IMR-90 (cell line): Measurements from ENCODE around the gene ADGRL4.

Experiments used
- CEBPB ChIP-seq: IDR thresholded peaks from 2 replicates; pipeline ENCODE4 v1.6.1; 2012; ENCODE audit warnings: low read depth, low read length, improper control_type of control experiment
- MAZ ChIP-seq: IDR thresholded peaks from 2 replicates; pipeline ENCODE4 v1.6.1; 2012; ENCODE audit warnings: low read depth, mild to moderate bottlenecking, low read length, improper control_type of control experiment, moderate library complexity, borderline replicate concordance
- NFE2L2 ChIP-seq: fragments of 150-350 bp; IDR thresholded peaks from 2 replicates; pipeline ENCODE4 v1.6.1; 2016; ENCODE audit warnings: low read depth, mild to moderate bottlenecking, low read length
- POLR2A ChIP-seq: IDR thresholded peaks from 2 replicates; pipeline ENCODE4 v1.6.1; 2012; ENCODE audit warnings: mild to moderate bottlenecking, low read depth, low read length
- RAD21 ChIP-seq: IDR thresholded peaks from 2 replicates; pipeline ENCODE4 v1.6.1; 2012; ENCODE audit warnings: low read length, improper control_type of control experiment
- RCOR1 ChIP-seq: IDR thresholded peaks from 2 replicates; pipeline ENCODE4 v1.6.1; 2012; ENCODE audit warnings: mild to moderate bottlenecking, low read length, improper control_type of control experiment; ENCODE audit not compliant: insufficient replicate concordance
- RFX5 ChIP-seq: IDR thresholded peaks from 2 replicates; pipeline ENCODE4 v1.8.0; 2012; ENCODE audit warnings: low read depth, mild to moderate bottlenecking, low read length, moderate library complexity
- SMC3 ChIP-seq: fragments of 150-350 bp; IDR thresholded peaks from 2 replicates; pipeline ENCODE4 v1.6.1; 2016; ENCODE audit warnings: low read depth, mild to moderate bottlenecking, antibody characterized with exemption, low read length, moderate library complexity
- TF ChIP-seq, protein P1 (sequence below): conservative IDR thresholded peaks from 2 replicates; pipeline ENCODE4 v1.5.1; 2012; ENCODE audit warnings: mild to moderate bottlenecking, low read depth, low read length, improper control_type of control experiment
- TF ChIP-seq, protein P2 (sequence below): fragments of 150-350 bp; IDR thresholded peaks from 2 replicates; pipeline ENCODE4 v1.6.1; 2017; ENCODE audit warnings: mild to moderate bottlenecking, antibody characterized with exemption, low read length, low read depth

DNA sequence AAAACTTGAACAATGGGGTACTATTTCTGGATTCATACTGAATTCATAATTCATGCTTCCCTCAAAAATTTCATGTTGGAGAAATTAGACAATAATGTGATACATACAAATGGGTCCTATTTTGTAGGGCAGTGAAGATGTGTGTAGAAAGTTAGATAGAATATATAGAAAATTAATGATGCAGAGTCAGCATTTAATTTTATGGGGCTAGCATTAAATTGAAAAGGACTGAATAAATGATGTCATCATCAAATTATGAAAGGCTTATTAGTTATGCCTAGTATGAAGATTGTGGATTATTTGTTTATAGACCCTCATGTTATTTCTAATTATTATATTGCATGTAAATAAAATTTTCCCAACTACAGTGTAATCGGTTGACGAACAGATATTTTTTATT is 119.1 kb downstream of the ADGRL4 start:
- TF ChIP-seq POLR2A = no peak
- TF ChIP-seq, protein P1, sequence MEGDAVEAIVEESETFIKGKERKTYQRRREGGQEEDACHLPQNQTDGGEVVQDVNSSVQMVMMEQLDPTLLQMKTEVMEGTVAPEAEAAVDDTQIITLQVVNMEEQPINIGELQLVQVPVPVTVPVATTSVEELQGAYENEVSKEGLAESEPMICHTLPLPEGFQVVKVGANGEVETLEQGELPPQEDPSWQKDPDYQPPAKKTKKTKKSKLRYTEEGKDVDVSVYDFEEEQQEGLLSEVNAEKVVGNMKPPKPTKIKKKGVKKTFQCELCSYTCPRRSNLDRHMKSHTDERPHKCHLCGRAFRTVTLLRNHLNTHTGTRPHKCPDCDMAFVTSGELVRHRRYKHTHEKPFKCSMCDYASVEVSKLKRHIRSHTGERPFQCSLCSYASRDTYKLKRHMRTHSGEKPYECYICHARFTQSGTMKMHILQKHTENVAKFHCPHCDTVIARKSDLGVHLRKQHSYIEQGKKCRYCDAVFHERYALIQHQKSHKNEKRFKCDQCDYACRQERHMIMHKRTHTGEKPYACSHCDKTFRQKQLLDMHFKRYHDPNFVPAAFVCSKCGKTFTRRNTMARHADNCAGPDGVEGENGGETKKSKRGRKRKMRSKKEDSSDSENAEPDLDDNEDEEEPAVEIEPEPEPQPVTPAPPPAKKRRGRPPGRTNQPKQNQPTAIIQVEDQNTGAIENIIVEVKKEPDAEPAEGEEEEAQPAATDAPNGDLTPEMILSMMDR = no peak
- no peak for TF ChIP-seq CEBPB
- no peak for TF ChIP-seq RFX5
- no peak for TF ChIP-seq NFE2L2
- TF ChIP-seq, protein P2, sequence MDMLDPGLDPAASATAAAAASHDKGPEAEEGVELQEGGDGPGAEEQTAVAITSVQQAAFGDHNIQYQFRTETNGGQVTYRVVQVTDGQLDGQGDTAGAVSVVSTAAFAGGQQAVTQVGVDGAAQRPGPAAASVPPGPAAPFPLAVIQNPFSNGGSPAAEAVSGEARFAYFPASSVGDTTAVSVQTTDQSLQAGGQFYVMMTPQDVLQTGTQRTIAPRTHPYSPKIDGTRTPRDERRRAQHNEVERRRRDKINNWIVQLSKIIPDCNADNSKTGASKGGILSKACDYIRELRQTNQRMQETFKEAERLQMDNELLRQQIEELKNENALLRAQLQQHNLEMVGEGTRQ = no peak
- no peak for TF ChIP-seq RCOR1
- TF ChIP-seq SMC3 = no peak
- no peak for TF ChIP-seq MAZ
- no peak for TF ChIP-seq RAD21
